HG02759 (cell line): ENCODE data around the gene ANKMY1.

Experiments used
- ATAC-seq: cut with Tn5 transposase; IDR thresholded peaks from one replicate; pipeline ENCODE4 v1.9.1; 2021; ENCODE audit warnings: mild to moderate bottlenecking, moderate library complexity; ENCODE audit not compliant: unreplicated experiment

ANKMY1 gene

DNA sequence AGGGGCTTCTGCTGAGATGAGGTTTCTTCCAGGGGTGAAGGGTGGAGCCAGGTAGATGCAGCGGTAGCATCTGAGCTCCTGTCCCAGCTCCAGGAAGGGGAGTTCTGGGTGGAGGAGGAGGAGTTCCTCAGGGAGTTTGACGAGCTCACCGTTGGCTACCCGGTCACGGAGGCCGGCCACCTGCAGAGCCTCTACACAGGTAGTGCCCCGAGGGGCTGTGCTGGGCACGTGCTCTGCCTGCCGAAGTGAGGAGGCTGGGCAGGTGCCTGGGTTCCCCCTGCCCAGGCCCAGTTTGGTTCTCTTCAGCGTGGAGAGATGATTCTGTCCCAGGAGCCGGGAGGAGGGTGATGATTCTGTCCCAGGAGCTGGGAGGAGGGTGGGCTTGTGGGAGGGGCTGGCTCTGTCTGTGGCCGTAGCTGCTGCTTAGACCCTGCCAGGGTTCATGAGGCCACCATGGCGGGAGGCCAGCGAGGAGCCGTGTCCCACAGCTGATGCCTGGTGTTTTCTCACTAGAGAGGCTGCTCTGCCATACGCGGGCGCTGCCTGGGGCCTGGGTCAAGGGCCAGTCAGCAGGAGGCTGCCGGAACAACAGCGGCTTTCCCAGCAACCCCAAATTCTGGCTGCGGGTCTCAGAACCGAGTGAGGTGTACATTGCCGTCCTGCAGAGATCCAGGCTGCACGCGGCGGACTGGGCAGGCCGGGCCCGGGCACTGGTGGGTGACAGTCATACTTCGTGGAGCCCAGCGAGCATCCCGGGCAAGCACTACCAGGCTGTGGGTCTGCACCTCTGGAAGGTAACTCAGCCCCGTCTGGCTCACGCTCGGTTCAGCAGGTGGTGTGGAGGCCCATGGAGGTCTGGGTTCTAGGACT lies 37.0 kb upstream of the ANKMY1 start:
- no peak for ATAC-seq

- no peak for ATAC-seq
These were observed 36.1 kb upstream of the ANKMY1 start for GRCh38 chr2:240593703-240594451.

- no peak for ATAC-seq
These were observed 35.4 kb upstream of the ANKMY1 start for GRCh38 chr2:240593026-240593702.

GRCh38 chr2:240591784-240592183 lies 34.0 kb upstream of the ANKMY1 start:
- ATAC-seq = no peak

- no peak for ATAC-seq
These were observed 33.4 kb upstream of the ANKMY1 start for GRCh38 chr2:240591226-240591625.

DNA sequence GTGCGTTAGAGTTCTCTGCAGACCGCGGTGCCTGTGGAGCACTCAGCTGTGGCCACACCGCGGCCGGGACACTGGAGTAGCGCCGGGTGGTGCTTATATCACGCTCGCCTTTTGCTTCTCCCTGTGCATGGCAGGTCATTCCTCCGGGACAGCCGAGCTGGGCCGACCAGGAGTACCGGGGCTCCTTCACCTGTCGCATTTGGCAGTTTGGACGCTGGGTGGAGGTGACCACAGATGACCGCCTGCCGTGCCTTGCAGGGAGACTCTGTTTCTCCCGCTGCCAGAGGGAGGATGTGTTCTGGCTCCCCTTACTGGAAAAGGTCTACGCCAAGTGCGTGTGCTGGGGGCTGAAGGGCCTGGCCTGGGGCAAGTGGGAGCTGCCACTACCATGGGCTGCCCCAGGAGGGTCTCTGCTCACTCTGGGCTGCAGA lies 32.9 kb upstream of the ANKMY1 start:
- no peak for ATAC-seq

- ATAC-seq = no peak
These were observed 32.2 kb upstream of the ANKMY1 start for GRCh38 chr2:240589850-240590525.

DNA sequence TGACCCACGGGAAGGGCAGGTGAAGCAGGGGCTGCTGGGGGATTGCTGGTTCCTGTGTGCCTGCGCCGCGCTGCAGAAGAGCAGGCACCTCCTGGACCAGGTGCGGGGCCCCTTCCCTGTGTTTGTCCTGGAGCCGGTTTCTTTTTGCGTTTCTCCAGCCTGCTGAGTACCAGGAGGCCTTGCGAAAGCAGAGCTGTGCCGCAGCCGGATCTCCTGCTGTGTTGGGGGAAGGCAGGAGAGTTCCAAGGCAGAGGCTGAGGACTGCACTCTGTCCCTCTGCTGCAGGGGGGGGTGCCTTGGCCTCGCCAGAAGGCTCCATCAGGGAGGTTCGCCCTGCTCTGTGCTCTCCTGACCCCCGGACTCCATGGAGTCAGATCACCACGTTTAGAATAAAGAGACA lies 31.6 kb upstream of the ANKMY1 start:
- ATAC-seq = no peak

DNA sequence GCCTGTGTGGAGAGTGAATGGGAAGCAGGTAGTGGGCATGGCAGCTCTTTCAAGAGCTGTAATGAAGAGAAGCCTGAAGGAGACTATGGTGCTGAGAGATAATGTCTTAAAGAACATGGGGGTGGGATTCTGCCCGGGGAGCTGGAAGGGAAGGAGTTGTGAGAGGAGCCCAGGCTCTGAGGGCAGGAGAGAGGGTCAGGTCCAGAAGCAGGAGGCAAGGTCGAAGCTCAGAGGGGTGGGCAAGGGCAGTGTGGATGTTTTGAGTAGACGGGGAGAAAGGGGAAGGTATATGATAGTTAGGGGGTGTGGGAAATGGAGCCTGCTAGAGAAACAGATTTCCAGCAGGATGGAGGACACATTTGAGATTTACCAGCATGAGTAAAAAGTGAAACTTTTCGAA lies 30.9 kb upstream of the ANKMY1 start:
- ATAC-seq = no peak

DNA sequence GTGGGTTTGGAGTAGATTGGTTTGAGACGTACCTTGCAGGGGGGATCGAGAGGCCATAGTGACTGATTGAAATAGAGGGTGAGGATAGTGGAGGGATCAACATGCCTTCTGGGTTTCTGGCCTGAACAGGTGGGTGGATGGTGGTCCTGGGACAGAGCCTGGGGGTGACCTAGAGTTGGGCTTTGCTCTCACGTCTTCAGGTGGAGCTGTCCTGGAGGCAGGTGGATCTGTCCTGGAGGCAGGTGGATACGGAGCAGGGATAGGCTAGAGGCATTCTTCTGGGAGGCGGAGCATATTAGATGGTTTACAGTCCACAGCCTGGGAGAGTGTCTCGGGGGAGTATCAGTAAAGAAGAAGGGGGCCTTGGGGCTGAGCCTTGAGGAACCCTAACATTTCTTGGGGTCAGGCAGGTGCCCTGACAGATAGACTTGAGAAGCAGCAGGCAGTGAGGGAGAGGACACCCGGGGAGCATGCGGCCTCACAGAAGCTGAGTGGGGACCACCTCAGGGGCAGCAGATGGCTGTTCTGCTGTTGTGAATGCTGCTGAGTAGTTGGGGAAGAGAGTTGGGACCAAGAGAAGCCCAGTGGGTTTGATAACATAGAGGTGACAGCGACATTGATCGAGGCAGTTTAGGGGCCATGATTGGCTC lies 30.3 kb upstream of the ANKMY1 start:
- ATAC-seq = no peak

GRCh38 chr2:240586919-240587800 lies 29.4 kb upstream of the ANKMY1 start:
- ATAC-seq = peak; percentile 9

DNA sequence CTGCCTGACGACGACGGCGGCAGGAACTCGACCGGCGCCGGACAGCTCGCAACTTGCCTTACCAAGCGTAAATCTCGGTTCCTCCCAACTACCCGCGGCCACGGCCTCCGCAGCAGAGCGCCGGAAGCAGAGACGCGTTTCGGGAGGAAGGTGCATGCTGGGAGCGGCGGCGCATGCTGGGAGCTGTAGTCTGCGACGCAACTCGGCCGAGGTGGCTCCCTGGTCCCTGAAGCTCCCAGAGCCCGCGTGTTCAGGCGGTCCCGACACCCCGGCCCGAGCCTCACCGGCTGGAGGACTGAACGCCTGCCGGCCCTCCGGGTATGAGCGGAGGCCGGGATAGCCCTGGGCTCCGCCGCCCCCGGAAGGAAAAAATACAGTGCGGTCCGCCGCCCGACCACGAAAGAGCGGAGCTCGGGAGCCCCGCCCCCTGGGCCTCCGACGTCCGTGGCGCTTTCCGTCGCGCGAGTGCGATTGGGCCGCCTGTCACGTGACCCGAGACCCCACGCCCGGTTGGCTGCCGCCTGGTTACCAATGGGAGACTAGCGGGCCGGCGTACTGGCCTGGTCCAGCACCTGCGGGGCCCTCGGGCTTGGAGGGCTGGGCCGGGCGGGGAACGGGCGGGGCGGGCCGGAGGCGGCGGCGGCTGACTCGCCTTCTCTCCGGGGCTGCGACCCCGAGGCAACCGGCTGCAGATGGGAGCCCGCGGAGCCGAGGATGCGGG lies 28.6 kb upstream of the ANKMY1 start, which contains the start of gene CAPN10:
CAPN10 (plus strand) TSS at position 537 of the 721 bp plus-strand sequence; CDS start at position 715, 178 bp downstream.
- peak; percentile 74 for ATAC-seq

DNA sequence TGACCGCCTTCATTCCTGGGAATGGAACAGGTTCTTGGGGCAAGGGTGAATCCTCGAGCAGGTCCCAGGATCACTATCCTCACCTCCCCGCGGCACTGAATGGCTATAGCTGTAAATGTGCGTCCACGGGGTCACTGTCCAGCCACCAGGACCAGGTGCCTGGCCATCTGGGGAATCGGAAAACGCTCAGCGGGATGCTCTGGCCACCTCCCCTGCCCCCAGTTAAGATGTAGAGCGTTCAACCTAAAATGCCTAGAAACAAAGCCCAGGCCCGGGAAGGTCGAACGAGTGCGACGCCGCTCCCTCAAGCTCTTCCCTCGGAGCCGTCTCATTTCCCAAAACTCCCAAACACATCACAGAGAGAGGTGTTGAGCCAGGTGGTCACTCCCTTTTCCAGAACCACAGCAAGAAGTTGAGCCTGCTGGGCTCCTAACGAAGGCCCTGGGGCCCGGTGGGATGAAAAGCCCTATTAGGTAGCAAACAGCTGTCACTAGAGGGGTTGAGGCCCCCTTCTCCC lies 28.0 kb upstream of the ANKMY1 start:
- no peak for ATAC-seq

- ATAC-seq = peak; percentile 32
These were observed 27.3 kb upstream of the ANKMY1 start for GRCh38 chr2:240585101-240585500.

GRCh38 chr2:240584486-240585031 lies 26.8 kb upstream of the ANKMY1 start:
- ATAC-seq = peak; percentile 51

GRCh38 chr2:240583774-240584173 lies 26.0 kb upstream of the ANKMY1 start:
- no peak for ATAC-seq

- ATAC-seq = no peak
These were observed 25.0 kb upstream of the ANKMY1 start for GRCh38 chr2:240582781-240583180.

DNA sequence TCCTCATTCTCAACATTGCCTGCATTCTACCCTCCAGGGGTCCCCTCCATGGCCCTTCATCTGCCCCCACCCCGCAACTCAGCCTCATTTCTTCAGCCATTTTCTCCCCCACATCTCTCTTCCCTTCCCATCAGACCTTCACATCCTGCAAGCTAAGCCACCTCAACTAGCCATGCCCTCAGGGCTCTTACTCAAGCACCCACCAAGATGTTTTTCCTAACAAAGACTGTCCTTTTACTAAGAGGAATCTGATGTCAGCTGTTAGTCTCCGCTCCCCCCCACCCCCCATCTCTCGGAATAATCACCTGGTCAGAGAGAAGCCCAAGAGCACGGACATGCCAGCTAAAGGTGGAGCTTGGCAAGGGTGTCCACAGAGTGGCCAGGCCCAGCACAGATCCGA lies 24.0 kb upstream of the ANKMY1 start:
- no peak for ATAC-seq
